WTC11 (cell line): ENCODE results near the gene SLBP. TPM values are rescaled to one million over a fixed set of nuclear protein-coding genes. Genes with fewer than 3 reads are reported as not detected.

Experiments
- ARID4B ChIP-seq: sonication (generic); formaldehyde crosslinking; IDR thresholded peaks from 2 replicates; pipeline ENCODE4 v1.8.0; 2023; ENCODE audit warnings: missing genetic modification reagents, mild to moderate bottlenecking, borderline replicate concordance
- ESRRA ChIP-seq: sonication (generic); formaldehyde crosslinking; IDR thresholded peaks from 2 replicates; pipeline ENCODE4 v1.8.1; 2022; ENCODE audit warnings: mild to moderate bottlenecking, missing genetic modification reagents, borderline replicate concordance
- FOXP1 ChIP-seq: sonication (generic); formaldehyde crosslinking; IDR thresholded peaks from 2 replicates; pipeline ENCODE4 v1.8.0; 2022; ENCODE audit warnings: missing genetic modification reagents, mild to moderate bottlenecking, moderate library complexity, borderline replicate concordance
- FOXP4 ChIP-seq: sonication (generic); formaldehyde crosslinking; IDR thresholded peaks from 2 replicates; pipeline ENCODE4 v1.8.0; 2022; ENCODE audit warnings: mild to moderate bottlenecking, missing genetic modification reagents
- GABPB1 ChIP-seq: sonication (generic); formaldehyde crosslinking; IDR thresholded peaks from 2 replicates; pipeline ENCODE4 v1.8.1; 2023; ENCODE audit warnings: mild to moderate bottlenecking, missing genetic modification reagents
- HMGXB4 ChIP-seq: sonication (generic); formaldehyde crosslinking; IDR thresholded peaks from 2 replicates; pipeline ENCODE4 v1.8.1; 2023; ENCODE audit warnings: mild to moderate bottlenecking, moderate library complexity, missing genetic modification reagents
- JUN ChIP-seq: sonication (generic); formaldehyde crosslinking; IDR thresholded peaks from 2 replicates; pipeline ENCODE4 v1.8.0; 2023; ENCODE audit warnings: mild to moderate bottlenecking, missing genetic modification reagents
- NR3C1 ChIP-seq: sonication (generic); formaldehyde crosslinking; conservative IDR thresholded peaks from 2 replicates; pipeline ENCODE4 v1.8.1; 2023; ENCODE audit warnings: low read depth, mild to moderate bottlenecking, missing genetic modification reagents
- SP1 ChIP-seq: sonication (generic); formaldehyde crosslinking; conservative IDR thresholded peaks from 2 replicates; pipeline ENCODE4 v1.8.1; 2022; ENCODE audit warnings: missing genetic modification reagents
- TEAD4 ChIP-seq: sonication (generic); formaldehyde crosslinking; IDR thresholded peaks from 2 replicates; pipeline ENCODE4 v1.8.0; 2022; ENCODE audit warnings: mild to moderate bottlenecking, missing genetic modification reagents
- ZNF232 ChIP-seq: sonication (generic); formaldehyde crosslinking; IDR thresholded peaks from 2 replicates; pipeline ENCODE4 v1.8.0; 2022; ENCODE audit warnings: mild to moderate bottlenecking, missing genetic modification reagents
- ZNF317 ChIP-seq: sonication (generic); formaldehyde crosslinking; IDR thresholded peaks from 2 replicates; pipeline ENCODE4 v1.8.1; 2023; ENCODE audit warnings: low read depth, mild to moderate bottlenecking, moderate library complexity, missing genetic modification reagents, borderline replicate concordance
- total RNA-seq: library from RNA; stranded (reverse); gene quantifications from 3 replicates; pipeline ENCODE4 v1.2.3, GENCODE V29; 2021
- TF ChIP-seq, protein P1 (sequence below): sonication (generic); formaldehyde crosslinking; IDR thresholded peaks from 2 replicates; pipeline ENCODE4 v1.8.0; 2022; ENCODE audit warnings: missing genetic modification reagents
- TF ChIP-seq, protein P2 (sequence below): fragments of 250-450 bp; sonication (Bioruptor Pico); conservative IDR thresholded peaks from 2 replicates; pipeline ENCODE4 v1.9.0; 2021; ENCODE audit warnings: mild to moderate bottlenecking
- TF ChIP-seq, protein P3 (sequence below): sonication (generic); formaldehyde crosslinking; IDR thresholded peaks from 2 replicates; pipeline ENCODE4 v1.8.1; 2023; ENCODE audit warnings: mild to moderate bottlenecking, missing genetic modification reagents
- TF ChIP-seq, protein P4 (sequence below): sonication (generic); formaldehyde crosslinking; IDR thresholded peaks from 2 replicates; pipeline ENCODE4 v1.8.0; 2022; ENCODE audit warnings: mild to moderate bottlenecking, missing genetic modification reagents
- TF ChIP-seq, protein P5 (sequence below): sonication (generic); formaldehyde crosslinking; IDR thresholded peaks from 2 replicates; pipeline ENCODE4 v1.8.1; 2022; ENCODE audit warnings: missing genetic modification reagents, borderline replicate concordance

SLBP gene
- total RNA-seq, 1 experiment from 2014 or later = 40.2 TPM

DNA sequence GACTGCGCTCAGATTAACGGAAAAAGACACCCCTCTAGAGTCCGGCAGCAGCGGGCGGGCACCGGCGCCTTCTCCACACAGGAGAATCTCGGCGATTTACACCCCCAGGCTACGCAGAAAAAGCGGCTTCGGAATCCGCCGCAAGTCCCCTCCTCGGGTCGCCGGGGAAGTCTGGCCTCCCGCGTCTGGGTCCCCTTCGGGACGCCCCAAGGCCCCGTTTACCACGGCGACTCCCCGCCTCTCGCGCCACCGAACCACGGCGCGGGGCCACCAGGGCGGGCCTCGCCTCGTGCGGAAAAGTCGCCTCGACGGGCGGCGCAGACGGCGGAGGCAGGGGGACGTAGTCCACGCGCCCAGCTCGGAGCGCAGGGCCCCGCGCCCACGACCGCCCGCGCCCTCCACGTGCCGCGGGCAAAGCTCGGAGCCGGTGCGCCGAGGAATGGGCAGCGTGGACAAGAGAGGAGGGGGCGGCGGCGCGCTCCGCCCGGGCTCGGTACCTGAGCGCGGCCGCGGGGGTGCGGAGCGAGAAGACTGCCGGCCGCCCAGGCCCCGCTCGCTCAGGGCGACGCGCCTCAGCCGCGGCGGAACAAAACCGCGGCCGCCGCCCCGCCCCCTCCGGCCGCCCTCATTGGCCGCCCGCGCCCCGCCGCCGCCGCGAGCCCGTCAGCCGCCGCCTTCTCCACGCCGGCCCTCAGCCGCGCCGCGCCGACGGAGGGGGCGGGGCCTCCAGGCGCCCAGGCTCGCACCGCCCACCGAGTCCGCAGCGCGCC is 28.2 kb downstream of the SLBP start, which contains the start of gene FAM53A (continued):
- TF ChIP-seq ARID4B (peak; percentile 71; the same call in 1 of the 2 replicates), NR3C1 (CRISPR knock-in tag) (no peak), JUN (CRISPR knock-in tag) (peak; percentile 85), SP1 (peak; percentile 94; the same call in 1 of the 2 replicates), ESRRA (CRISPR knock-in tag) (0 out of 2 replicates have a peak, but pooled peaks have one; percentile 77), HMGXB4 (CRISPR knock-in tag) (peak; percentile 83; the same call in 1 of the 2 replicates), FOXP1 (CRISPR knock-in tag) (peak; percentile 88; the same call in 1 of the 2 replicates), FOXP4 (CRISPR knock-in tag) (peak; percentile 75), TEAD4 (CRISPR knock-in tag) (peak; percentile 38; the same call in 1 of the 2 replicates), GABPB1 (CRISPR knock-in tag) (0 out of 2 replicates have a peak, but pooled peaks have one; percentile 38), ZNF232 (CRISPR knock-in tag) (peak; percentile 80; the same call in 1 of the 2 replicates), ZNF317 (0 out of 2 replicates have a peak, but pooled peaks have one; percentile 19)
- TF ChIP-seq, protein P1, sequence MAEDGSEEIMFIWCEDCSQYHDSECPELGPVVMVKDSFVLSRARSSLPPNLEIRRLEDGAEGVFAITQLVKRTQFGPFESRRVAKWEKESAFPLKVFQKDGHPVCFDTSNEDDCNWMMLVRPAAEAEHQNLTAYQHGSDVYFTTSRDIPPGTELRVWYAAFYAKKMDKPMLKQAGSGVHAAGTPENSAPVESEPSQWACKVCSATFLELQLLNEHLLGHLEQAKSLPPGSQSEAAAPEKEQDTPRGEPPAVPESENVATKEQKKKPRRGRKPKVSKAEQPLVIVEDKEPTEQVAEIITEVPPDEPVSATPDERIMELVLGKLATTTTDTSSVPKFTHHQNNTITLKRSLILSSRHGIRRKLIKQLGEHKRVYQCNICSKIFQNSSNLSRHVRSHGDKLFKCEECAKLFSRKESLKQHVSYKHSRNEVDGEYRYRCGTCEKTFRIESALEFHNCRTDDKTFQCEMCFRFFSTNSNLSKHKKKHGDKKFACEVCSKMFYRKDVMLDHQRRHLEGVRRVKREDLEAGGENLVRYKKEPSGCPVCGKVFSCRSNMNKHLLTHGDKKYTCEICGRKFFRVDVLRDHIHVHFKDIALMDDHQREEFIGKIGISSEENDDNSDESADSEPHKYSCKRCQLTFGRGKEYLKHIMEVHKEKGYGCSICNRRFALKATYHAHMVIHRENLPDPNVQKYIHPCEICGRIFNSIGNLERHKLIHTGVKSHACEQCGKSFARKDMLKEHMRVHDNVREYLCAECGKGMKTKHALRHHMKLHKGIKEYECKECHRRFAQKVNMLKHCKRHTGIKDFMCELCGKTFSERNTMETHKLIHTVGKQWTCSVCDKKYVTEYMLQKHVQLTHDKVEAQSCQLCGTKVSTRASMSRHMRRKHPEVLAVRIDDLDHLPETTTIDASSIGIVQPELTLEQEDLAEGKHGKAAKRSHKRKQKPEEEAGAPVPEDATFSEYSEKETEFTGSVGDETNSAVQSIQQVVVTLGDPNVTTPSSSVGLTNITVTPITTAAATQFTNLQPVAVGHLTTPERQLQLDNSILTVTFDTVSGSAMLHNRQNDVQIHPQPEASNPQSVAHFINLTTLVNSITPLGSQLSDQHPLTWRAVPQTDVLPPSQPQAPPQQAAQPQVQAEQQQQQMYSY = peak; percentile 67
- TF ChIP-seq, protein P2, sequence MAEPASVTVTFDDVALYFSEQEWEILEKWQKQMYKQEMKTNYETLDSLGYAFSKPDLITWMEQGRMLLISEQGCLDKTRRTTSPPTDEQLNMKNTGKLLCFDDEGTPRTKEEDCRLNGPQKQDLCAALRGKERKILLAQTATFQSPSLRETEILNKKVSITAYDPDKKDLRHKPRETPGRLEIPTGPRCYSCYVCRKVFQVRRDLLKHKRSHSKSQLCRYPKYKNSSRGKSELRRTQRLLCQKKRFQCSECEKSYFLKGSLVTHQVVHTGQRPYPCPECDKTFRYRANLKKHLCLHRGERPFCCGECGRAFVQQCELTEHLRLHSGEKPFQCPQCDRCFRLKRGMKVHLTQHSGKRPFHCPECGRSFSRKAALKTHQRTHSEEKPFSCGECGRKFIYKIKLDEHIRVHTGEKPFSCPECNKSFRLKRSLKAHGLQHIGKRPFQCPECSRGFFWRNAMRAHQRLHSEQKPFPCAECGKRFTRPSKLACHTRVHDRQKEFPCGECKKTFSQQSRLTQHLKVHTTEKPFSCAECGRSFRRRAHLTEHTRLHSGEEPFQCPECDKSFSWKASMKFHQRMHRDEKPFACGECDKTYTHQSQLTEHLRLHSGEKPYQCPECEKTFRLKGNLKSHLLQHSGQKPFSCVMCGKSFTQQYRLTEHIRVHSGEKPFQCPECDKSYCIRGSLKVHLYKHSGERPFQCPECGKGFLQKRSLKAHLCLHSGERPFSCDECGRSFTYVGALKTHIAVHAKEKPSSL (CRISPR knock-in tag) = no peak
- TF ChIP-seq, protein P3, sequence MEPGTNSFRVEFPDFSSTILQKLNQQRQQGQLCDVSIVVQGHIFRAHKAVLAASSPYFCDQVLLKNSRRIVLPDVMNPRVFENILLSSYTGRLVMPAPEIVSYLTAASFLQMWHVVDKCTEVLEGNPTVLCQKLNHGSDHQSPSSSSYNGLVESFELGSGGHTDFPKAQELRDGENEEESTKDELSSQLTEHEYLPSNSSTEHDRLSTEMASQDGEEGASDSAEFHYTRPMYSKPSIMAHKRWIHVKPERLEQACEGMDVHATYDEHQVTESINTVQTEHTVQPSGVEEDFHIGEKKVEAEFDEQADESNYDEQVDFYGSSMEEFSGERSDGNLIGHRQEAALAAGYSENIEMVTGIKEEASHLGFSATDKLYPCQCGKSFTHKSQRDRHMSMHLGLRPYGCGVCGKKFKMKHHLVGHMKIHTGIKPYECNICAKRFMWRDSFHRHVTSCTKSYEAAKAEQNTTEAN (CRISPR knock-in tag) = no peak
- TF ChIP-seq, protein P4, sequence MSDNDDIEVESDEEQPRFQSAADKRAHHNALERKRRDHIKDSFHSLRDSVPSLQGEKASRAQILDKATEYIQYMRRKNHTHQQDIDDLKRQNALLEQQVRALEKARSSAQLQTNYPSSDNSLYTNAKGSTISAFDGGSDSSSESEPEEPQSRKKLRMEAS = 0 out of 2 replicates have a peak, but pooled peaks have one; percentile 81
- TF ChIP-seq, protein P5, sequence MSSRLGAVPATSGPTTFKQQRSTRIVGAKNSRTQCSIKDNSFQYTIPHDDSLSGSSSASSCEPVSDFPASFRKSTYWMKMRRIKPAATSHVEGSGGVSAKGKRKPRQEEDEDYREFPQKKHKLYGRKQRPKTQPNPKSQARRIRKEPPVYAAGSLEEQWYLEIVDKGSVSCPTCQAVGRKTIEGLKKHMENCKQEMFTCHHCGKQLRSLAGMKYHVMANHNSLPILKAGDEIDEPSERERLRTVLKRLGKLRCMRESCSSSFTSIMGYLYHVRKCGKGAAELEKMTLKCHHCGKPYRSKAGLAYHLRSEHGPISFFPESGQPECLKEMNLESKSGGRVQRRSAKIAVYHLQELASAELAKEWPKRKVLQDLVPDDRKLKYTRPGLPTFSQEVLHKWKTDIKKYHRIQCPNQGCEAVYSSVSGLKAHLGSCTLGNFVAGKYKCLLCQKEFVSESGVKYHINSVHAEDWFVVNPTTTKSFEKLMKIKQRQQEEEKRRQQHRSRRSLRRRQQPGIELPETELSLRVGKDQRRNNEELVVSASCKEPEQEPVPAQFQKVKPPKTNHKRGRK (CRISPR knock-in tag) = no peak
- TF ChIP-seq, all 79 proteins: peak for 19
